Lung (tissue), 12 donors: ENCODE measurements around the gene RTTN. TPM values are rescaled to one million over a fixed set of nuclear protein-coding genes. Genes with fewer than 3 reads are reported as not detected.

Source experiments
- ATAC-seq: fragments of 200-7000 bp; cut with Tn5 transposase; one replicate; pipeline ENCODE4 v1.9.1; 2020; ENCODE audit warnings: moderate number of reproducible peaks; ENCODE audit not compliant: insufficient read depth, low FRiP score
- DNase-seq, 3 donors: peaks; one replicate each; pipeline ENCODE4 v3.0.0-alpha.2; 2013 to 2017
- H3K27ac ChIP-seq, 2 donors: one replicate each; pipeline ENCODE4 v1.5.1; 2013; ENCODE audit warnings: mild to moderate bottlenecking in 2 of 2, moderate library complexity in 2 of 2, control low read depth in 1 of 2, inconsistent platforms in 1 of 2, low read depth in 1 of 2, low read length in 1 of 2
- H3K27me3 ChIP-seq, 3 donors: one replicate each; pipeline ENCODE4 v1.5.1; 2013; ENCODE audit warnings: low read length in 2 of 3; ENCODE audit not compliant: control insufficient read depth in 3 of 3, insufficient read depth in 3 of 3
- H3K36me3 ChIP-seq, 4 donors: one replicate each; pipeline ENCODE4 v1.5.1; 2013; ENCODE audit warnings: low read length in 4 of 4, mild to moderate bottlenecking in 1 of 4, moderate library complexity in 1 of 4; ENCODE audit not compliant: control insufficient read depth in 4 of 4, insufficient read depth in 4 of 4
- H3K4me1 ChIP-seq, 5 donors: one replicate each; pipeline ENCODE4 v1.5.1; 2013; ENCODE audit warnings: low read length in 5 of 5, mild to moderate bottlenecking in 2 of 5, moderate library complexity in 1 of 5; ENCODE audit not compliant: control insufficient read depth in 5 of 5, insufficient read depth in 5 of 5
- H3K4me3 ChIP-seq: one replicate; pipeline ENCODE4 v1.5.1; 2013; ENCODE audit warnings: mild to moderate bottlenecking, control low read depth, moderate library complexity
- H3K9ac ChIP-seq, 2 donors: one replicate each; pipeline ENCODE4 v1.5.1; 2013; ENCODE audit warnings: low read length in 2 of 2, control low read depth in 1 of 2; ENCODE audit not compliant: insufficient read depth in 1 of 2
- H3K9me3 ChIP-seq, 4 donors: one replicate each; pipeline ENCODE4 v1.5.1; 2013; ENCODE audit warnings: low read length in 3 of 4, mild to moderate bottlenecking in 1 of 4, moderate library complexity in 1 of 4; ENCODE audit not compliant: control insufficient read depth in 4 of 4, insufficient read depth in 3 of 4
- CTCF ChIP-seq: IDR thresholded peaks from 2 replicates; pipeline ENCODE4 v1.5.1; 2012; ENCODE audit warnings: mild to moderate bottlenecking; ENCODE audit errors: control extremely low read depth, extremely low read depth
- WGBS, 2 donors: extraction: QIAGEN DNeasy Blood & Tissue Kit; methylation state at CpG; one replicate each; pipeline ENCODE4 v1.1.7; 2013; 5-methylcytosine and 5-hydroxymethylcytosine counted together
- polyA plus RNA-seq, 2 donors: library from polyadenylated mRNA; stranded (reverse); fragments of 200-250 nt; gene quantifications; one replicate each; pipeline ENCODE4 v1.2.1, GENCODE V29; 2013
- total RNA-seq, 2 donors: library from RNA; depleted of rRNA in 1 of 2; stranded (reverse); fragments of >200 nt in 1 of 2; gene quantifications; one replicate each; pipeline ENCODE4 v1.2.1, GENCODE V29; 2014 to 2021
- donor health status: control.
- donor health status: control.
- donor health status: Bipolar disorder and iron deficiency.
- donor health status: healthy.
- donor health status: DM: yes; HTN: yes; CAD: no.

Gene RTTN
- total and polyA plus RNA-seq, 4 donors: 2.1 to 50.8 (median 9.2) TPM

GRCh38 chr18:70019136-70019535 lies 186.4 kb downstream of the RTTN start:
- H3K4me1 ChIP-seq: no peaks in the 10 kb centered on the region
- no peak for TF ChIP-seq CTCF
- H3K27me3 ChIP-seq: no peaks in the 10 kb centered on the region
- ATAC-seq (no peak), DNase-seq (no peak)
- H3K27ac ChIP-seq: no peak overlapping the region
- H3K9me3 ChIP-seq: no peaks in the 10 kb centered on the region
- WGBS, 2 donors: 73 to 85% methylated on average over 2 of the region's 2 CpGs
- H3K9ac ChIP-seq: no peak overlapping the region
- H3K36me3 ChIP-seq: peaks cover 5 to 29% (median 11%) of the 10 kb centered on the region in 4 donors
- no peak overlapping the region for H3K4me3 ChIP-seq

- H3K27ac ChIP-seq: no peak overlapping the region
- TF ChIP-seq CTCF: no peak
- H3K9me3 ChIP-seq: no peaks in the 10 kb centered on the region
- H3K9ac ChIP-seq: no peak overlapping the region
- no peaks in the 10 kb centered on the region for H3K27me3 ChIP-seq
- ATAC-seq (no peak), DNase-seq (no peak)
- H3K4me1 ChIP-seq: no peaks in the 10 kb centered on the region
- H3K4me3 ChIP-seq: no peak overlapping the region
- 91 to 96% methylated on average over 7 of the region's 7 CpGs for WGBS, 2 donors
- H3K36me3 ChIP-seq: peaks cover 3 to 11% (median 4%) of the 10 kb centered on the region in 4 donors
Observed at GRCh38 chr18:70015127-70015526, 190.4 kb downstream of the RTTN start.

- 82 to 89% methylated on average over 3 of the region's 3 CpGs for WGBS, 2 donors
- Histone ChIP-seq H3K4me1 (peaks cover 0 to 16% (median 0%) of the 10 kb centered on the region in 5 donors), H3K36me3 (peaks cover 0 to 7% (median 4%) of the 10 kb centered on the region in 4 donors), H3K9ac (no peak overlapping the region), H3K4me3 (no peak overlapping the region), H3K9me3 (no peaks in the 10 kb centered on the region), H3K27ac (peak overlapping the region; percentile 22 to 33), H3K27me3 (no peaks in the 10 kb centered on the region)
- no peak for DNase-seq
- ATAC-seq: no peak
- no peak for TF ChIP-seq CTCF
Observed at GRCh38 chr18:70005580-70005979, 199.9 kb downstream of the RTTN start.

- Histone ChIP-seq H3K36me3 (peaks cover 0 to 7% (median 5%) of the 10 kb centered on the region in 4 donors), H3K9ac (no peak overlapping the region), H3K4me3 (no peak overlapping the region), H3K27ac (no peak overlapping the region), H3K27me3 (no peaks in the 10 kb centered on the region), H3K4me1 (peaks cover 0 to 16% (median 0%) of the 10 kb centered on the region in 5 donors), H3K9me3 (no peaks in the 10 kb centered on the region)
- peak in 2 of 3 donors; percentile 51 to 64 for DNase-seq
- no peak for TF ChIP-seq CTCF
- no peak for ATAC-seq
- 77 to 90% methylated on average over 4 of the region's 4 CpGs for WGBS, 2 donors
Observed at GRCh38 chr18:70004696-70005095, 200.8 kb downstream of the RTTN start.
